HG03066 (cell line): ENCODE measurements around the gene SFXN1.

ENCODE experiments used
- ATAC-seq: cut with Tn5 transposase; IDR thresholded peaks from one replicate; pipeline ENCODE4 v1.9.1; 2021; ENCODE audit warnings: low read depth; ENCODE audit not compliant: unreplicated experiment

Gene SFXN1

GRCh38 chr5:175464942-175465233 lies 13.5 kb upstream of the SFXN1 start:
- ATAC-seq, result no peak

- ATAC-seq, result no peak
These were observed 13.1 kb upstream of the SFXN1 start for GRCh38 chr5:175465282-175465681.

DNA sequence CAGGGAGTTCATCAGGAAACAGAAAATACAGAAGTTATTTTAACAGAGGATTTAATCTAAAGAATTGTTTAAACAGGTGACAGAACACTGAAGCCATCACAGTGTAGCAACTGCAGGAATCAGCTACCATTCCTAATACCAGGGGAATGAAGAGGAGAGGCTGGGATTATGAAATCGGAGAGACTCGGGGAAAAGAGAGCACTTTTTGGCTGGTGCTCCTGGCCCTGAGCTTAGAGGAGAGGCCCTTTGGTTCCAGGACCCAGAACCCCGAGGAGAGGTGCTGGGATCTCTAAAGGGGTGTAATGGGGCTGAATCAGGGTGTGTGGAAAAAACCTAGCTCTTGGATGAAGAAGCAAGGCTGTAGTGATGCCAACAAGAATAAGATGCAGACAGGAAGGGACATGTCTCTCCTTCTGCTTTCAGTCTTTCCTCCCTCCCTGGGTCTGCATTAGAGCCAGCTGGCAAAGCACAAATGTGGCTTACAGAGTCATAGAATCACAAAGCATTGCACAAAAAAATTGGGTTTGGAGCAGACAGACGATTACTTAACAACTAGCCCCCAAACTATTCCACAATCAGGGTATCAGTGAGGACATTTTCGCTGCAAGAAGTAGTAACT lies 11.6 kb upstream of the SFXN1 start:
- no peak for ATAC-seq

DNA sequence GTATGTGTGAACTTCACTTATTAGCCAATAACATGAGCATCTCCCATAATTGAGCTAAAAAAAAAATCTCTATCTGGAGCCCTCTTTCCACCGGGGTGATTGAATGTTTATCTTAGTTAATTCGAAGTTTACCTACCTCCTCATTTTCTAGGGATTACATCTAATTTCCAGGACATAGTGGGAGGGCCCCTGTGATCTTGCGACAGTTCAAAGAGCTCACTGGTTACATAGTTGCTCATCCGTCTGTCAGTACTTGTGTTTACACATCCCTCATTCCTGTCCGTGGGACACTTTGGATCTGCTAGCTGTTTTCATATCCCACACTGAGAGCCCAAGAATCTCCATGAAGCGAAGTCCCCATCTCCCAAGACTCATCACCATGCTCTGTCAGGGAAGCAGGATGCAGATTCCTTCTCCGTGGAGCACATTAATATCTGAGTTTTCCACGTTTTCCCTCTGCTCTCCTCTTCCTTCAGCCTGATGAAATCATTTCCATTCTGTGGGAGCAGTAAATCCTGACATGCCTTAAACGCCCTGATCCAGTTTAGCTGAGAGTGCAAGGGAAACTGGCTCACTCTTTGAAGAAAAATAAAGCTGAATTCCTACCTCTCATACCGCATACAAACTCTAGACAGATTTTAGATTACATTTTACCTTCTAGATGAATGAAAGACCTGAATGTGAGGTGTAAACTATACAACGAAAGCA lies 10.2 kb upstream of the SFXN1 start:
- ATAC-seq, result no peak

- no peak for ATAC-seq
These were observed 9.5 kb upstream of the SFXN1 start for GRCh38 chr5:175468892-175469291.

GRCh38 chr5:175469916-175470315 lies 8.4 kb upstream of the SFXN1 start:
- ATAC-seq, result no peak

- ATAC-seq, result no peak
These were observed 7.6 kb upstream of the SFXN1 start for GRCh38 chr5:175470781-175471180.

DNA sequence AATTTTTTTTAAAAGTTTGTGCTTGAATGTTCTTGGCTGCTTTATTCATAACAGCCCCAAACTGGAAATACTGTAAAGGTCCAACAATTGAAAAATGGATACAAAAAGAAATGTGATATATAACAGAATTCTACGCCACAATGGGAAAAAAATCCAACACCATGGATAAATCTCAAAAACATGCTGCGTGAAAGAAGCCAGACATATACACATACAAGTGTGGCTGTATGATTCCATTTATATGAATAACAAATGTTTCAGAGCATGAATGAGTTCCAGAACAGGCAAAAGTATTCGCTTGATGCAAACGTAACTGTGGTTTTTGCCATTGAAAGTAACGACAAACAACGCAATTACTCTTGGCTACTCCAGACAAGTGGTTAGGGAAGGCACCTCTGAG lies 7.2 kb upstream of the SFXN1 start:
- no peak for ATAC-seq

DNA sequence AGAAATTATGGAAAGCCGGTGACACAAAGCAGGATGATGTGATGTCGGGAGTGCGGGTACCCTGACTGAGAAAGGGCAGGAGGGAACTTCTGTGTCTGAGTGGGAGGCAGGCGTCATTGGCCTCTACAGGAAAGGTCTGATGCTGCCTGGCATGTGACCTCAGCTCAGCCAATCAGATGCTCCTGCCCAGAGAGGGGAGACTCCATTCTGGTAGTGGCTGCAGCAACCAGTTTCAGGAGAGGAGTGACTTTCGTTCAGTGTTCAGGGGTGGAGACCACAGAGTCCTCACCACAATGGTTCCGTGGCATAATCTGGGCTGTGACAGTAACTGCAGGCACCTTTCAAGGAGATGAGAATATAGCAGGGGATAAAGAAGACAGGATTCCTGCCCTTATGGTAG lies 6.7 kb upstream of the SFXN1 start:
- no peak for ATAC-seq

GRCh38 chr5:175472378-175472777 lies 6.0 kb upstream of the SFXN1 start:
- no peak for ATAC-seq

DNA sequence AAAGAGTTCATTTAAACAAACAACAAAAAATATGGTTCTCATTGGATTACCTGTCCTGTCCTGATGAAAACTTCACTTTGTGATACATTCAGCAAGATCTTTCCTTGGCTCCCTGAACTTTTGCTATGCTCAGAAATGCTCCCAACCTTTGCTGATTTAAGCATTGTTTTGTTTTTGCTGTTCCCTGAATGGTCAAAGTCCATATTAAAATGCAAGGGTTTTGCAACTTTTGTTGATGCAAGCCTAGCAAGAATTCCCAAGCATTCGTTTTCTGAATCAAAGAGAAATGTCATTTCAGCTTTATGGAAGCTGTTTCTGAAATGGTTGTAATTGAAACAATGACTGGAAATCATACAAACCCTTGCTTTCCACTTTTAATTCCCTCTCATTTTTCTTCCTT lies 3.1 kb upstream of the SFXN1 start:
- no peak for ATAC-seq

DNA sequence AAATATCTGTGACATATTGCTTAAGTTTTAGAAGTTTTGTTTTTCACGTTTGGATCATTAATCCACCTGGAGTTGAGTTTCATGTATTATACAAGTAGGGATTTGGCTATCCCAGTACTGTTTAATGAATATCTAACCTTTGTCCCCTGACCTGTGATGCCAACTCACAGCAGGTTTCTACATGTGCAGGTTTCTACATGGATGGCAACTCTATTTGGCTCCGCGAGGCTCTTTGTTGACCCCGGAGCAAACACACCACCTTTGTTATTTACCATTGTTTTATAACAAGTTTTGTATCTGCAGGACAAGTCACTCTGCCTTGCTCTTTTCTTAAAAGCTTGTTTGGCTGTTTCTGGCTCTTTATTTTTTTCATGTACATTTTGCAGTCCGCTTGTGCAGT lies 920 bp upstream of the SFXN1 start:
- no peak for ATAC-seq

DNA sequence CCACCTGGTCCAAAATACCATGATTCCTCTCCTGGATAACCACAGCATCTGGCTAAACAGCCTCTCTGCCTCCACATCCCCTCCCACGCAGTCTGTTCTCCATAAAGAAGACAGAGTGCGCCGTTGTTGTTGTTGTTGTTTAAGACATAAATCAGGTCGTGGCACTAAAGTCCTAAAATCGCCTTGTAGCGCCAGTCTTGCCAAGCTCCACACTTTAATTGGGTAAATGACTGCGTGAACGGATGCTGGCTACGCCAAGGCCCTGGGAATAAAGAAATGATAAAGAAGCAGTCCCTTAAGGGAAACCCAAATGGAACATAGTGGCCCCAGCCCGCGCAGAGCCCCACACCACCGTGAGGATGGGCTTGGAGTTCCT lies 364 bp upstream of the SFXN1 start:
- ATAC-seq, result no peak

- ATAC-seq, result peak; percentile 9
These were observed 943 bp downstream of the SFXN1 start for GRCh38 chr5:175479125-175479881.

- no peak for ATAC-seq
These were observed 5.0 kb downstream of the SFXN1 start for GRCh38 chr5:175483337-175483736.

- ATAC-seq, result no peak
These were observed 6.0 kb downstream of the SFXN1 start for GRCh38 chr5:175484322-175484721.

DNA sequence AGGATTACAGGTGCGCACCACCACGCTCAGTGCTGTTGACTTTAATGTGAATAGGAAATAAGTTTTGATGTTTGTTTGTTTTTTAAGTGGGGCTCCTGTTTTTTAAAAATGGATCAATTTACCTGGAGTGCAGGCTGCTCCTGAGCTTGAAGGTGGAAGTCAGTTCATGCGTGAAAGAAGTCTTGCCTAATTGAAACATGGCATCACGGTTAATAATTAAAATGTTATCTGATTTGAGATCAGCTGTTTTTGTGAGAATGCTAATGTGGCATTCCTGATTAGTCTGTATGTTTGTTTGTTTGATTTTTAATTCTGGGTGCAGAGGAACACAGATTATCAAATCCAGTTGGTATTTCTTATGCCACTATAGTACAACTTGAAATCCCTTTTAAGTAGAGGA lies 6.5 kb downstream of the SFXN1 start:
- ATAC-seq, result no peak

DNA sequence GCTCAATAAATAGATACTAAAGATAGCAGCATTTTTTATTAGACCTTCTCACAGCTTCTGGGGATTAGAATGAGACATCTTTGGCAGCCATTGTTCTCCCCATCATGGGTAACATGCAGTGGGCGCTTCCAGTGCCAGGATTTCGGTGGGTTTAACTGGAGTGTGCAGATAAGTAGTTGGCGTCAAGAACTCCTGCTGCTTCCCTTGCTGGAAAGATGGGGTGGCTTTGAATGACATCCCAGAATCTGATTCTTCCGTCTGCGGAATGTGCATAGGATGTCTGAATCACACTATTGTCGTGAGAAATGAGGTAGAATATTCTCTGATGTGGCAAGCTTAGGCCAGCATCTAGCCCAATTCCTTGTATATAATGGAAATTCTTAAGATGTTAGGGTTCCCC lies 7.3 kb downstream of the SFXN1 start:
- no peak for ATAC-seq

- no peak for ATAC-seq
These were observed 9.3 kb downstream of the SFXN1 start for GRCh38 chr5:175487514-175488222.

DNA sequence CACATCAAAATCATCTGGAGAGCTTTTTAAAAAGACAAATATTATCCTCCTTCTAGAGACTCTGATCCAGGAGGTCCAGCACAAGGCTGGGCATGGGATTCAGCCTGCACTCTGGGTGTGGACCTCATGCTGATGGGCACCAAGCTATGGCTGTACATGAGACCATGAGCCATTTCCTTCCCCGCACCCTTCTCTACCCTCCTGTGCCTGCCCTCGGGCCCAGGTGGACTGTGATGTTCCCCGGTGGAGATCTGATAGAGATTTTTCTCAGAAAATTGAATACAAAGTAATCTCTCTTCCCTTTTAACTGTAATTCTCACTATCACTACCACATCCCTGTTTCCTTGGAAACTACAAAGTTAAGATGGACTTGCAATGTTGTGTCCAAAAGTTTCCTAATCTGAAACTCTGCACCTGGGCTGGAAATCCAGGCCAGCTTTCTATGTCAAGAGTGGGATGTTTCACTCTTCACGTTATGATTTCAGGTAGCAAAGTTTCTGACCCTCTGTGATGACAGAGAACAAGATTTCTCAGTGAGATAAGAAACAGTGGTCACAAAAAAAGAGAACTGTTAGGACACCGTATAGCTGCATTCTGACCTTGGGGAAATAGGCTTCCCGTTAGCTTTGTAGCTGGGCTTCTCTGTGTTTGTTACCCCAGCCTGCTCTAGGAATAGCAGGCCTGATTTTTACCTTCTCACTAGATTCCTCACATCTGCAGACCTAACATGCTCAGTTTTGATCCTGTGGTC lies 11.5 kb downstream of the SFXN1 start:
- no peak for ATAC-seq

- no peak for ATAC-seq
These were observed 12.9 kb downstream of the SFXN1 start for GRCh38 chr5:175491223-175491622.
